Germinal center (tissue), 1 donor: ENCODE data around the gene OR7A17.

Experiments
- DNase-seq: peaks from one replicate; pipeline ENCODE4 v3.0.0; 2012; ENCODE audit warnings: mixed read lengths, low spot score

The OR7A17 gene

DNA sequence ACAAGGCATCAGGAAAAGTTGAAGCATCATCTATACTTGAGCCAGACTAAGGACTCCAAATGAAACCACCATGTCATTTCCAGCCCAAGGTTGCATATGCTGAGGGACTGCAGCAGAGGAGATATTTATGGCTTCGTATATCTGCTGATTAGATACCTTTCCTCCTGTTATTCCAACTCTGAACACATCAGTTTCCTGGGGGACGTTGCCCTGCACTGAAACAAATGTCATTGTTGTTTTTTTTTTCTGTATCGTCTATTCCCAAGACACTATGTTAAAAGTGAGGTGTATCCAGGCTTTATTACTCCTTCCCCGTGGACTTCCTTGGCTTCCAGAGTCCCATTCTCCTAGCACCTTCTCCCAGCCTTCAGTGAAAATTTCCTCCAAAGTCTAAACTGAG lies at the start of gene OR7A17:
Gene OR7A17 (minus strand): TSS at position 101 of the 400 bp plus-strand sequence. CDS start 4,777 bp downstream, outside the sequence.
- no peak for DNase-seq

DNA sequence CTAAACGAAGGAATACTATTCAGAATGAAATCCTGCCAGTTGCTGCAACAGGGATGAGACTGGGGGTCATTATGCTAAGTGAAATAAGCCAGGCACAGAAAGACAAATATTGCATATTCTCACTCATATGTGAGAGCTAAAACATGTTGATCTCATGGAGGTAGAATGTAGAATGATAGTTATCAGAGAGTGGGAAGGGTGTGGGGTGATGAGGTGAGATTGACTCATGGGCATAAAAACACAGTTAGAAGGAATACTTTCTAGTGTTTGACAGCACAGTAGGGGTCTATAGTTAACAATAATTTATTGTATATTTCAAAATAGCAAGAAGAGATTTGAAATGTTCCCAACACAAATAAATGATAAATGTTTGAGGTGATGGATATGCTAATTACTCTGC lies 47.6 kb upstream of the OR7A17 start:
- no peak for DNase-seq

GRCh38 chr19:14916848-14917247 lies 30.9 kb upstream of the OR7A17 start:
- no peak for DNase-seq

GRCh38 chr19:14915116-14915515 lies 29.2 kb upstream of the OR7A17 start:
- no peak for DNase-seq

DNA sequence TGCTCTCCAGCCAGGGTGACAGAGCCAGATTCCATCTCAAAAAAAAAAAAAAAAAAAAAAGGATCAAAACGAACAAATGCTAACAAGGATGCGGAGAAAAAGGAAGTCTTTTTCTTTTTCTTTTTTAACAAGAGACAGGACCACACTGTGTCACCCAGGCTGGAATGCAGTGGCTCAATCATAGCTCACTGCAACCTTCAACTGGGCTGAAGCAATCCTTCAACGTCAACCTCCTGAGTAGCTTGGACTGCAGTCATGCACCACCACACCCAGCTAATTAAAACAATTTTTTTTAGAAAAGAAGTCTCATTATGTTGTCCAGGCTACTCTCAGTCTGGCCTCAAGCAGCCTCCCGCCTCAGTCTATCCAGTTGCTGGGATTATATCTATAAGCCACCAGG lies 20.8 kb upstream of the OR7A17 start:
- no peak for DNase-seq

DNA sequence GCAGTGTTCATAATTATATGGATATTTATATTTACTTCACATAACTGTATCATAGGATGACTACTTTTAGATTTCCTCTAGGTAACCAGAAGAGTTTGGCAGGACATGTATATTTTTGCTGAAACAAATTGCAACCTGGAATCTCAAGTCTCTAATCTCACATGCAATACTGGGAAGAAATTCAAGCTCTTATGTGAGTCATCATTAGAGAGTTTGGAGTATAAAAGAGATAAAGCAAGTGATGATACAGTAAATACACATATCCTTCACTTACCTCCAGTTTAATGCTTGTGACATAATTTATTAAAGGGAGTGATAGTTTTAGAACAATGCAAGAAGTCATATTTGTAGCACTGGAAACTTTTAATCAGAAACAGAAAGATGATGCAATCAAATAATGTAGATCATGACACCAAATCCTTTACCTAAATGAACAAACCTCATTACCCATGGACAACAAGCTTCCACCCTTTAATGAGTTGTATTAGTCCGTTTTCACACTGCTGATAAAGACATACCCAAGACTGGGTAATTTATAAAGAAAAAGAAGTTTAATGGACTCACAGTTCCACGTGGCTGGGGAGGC lies 15.8 kb upstream of the OR7A17 start:
- DNase-seq, result no peak

DNA sequence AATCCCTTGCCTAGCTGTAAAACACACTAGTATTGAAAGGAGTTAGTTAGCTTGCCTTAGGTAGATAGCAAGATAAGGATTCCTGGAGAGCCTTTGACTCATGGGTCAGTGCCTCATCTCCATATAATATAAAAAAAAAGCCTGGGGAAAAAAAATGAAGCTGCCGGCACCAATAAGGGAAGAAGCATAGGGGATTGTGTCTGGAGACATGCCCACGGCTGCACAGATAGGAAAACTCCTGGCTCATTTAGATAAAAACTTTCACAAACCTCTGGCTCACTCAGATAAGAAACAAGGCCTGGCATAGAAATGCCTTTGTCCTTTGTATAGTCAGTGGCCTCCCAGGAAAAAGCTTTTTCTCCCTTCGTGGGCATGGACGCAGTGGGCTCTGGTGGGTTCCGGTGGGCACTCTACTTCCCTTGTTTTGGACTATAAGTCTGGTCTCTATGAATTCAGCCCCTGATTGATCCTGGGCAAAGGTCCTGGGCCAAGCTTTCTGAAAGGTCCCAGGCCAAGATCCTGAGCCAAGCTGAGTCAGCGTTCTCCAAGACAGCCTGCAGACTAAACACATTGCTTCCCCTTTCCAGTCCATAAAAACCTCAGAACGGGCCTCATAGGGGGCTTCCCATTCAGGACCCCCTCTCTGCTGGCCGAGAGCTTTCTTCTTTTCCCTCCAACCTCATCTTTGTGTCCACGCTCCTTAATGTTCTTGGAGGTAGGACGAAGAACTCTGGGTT lies 4.9 kb upstream of the OR7A17 start:
- DNase-seq, result no peak

DNA sequence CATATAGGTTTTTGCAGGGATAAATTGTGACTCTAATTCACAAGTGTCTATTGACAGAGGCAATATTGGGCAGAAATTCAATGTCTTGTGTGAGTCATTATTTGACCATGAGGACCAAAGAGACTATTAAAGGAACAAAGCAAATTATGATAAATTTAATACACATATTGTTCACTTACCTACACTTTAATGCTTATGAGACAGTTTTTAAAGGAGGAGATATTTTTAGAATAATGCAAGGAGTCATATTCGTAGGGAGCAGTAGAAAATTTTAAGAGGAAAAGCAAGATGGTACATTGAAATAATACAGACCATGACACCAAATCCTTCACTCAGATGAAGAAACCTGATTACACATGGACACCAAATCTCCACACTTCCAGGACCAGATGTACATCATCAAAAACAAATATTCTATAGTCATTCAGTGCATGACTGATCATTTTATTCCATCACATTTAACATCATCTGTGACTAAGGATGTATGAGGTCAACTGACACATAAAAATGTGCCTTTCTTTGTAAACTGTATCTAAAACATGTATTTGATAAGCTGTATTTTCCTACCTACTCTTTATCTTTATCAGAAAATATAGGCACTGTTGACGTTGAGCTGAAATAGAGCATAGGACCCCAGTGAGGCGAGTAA lies 4.2 kb upstream of the OR7A17 start:
- no peak for DNase-seq

DNA sequence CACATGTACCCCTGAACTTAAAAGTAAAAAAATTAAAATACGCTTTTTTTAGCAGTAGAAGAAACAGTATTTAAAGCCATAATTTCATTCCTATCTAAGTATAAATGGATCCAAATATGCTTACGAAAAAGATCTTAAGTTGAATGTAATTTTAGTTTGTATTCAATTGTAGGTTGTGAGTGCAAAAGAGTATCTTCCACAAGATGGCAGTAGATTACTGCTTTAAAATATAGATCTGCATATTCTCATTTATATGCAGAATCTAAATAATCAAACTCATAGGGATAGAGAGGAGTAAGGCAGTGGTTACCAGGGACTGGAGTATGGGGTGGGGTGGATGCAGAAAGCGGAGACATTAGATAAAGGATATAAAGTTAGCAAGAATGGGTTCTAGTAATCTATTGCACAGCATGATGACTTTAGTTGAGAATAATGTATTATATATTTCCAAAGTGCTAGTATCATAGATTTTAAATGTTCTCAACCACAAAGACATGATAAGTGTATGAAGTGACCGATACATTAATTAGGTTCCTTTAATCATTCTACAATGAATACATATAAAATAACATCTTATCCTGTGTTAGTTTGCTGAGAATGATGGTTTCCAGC lies 14.2 kb downstream of the OR7A17 start:
- peak; percentile 26 for DNase-seq

DNA sequence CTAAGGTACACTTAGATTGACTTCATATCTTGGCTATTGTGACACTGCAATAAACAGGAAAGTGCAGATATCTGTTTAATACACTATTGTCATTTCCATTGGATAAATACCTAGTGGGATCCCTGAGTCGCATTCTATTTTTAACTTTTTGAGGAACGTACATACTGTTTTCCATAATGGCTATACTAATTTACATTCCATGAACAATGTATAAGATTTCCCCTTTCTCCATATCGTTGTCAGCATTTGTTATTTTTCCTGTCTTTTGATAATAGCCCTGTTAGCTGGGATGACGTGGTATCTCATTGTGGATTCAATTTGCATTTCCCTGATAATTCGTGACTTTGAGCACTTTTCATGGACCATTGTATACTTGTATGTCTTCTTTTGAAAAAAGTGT lies 17.4 kb downstream of the OR7A17 start:
- no peak for DNase-seq

DNA sequence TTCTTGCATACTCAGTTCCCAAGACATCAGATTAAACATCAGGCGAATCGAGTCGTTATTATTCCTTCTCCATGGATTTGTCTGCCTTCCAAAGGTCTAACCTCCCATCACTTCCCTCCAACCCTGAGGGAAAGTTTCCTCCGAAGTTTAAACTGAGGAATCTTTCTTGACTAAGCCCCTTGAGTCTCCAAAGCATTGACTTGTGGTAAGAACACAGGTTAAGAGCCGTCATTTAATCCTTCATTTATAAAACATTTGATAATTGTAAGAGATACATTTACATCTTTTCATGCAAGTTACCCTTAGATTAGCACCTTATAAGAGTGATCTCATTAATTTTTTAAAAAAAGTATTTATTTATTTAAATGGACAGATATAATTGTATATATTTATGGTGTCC lies 37.1 kb downstream of the OR7A17 start, which contains the start of gene OR7A10:
Gene OR7A10 (minus strand): TSS at position 101 of the 400 bp plus-strand sequence. CDS start 7,045 bp downstream, outside the sequence.
- no peak for DNase-seq

DNA sequence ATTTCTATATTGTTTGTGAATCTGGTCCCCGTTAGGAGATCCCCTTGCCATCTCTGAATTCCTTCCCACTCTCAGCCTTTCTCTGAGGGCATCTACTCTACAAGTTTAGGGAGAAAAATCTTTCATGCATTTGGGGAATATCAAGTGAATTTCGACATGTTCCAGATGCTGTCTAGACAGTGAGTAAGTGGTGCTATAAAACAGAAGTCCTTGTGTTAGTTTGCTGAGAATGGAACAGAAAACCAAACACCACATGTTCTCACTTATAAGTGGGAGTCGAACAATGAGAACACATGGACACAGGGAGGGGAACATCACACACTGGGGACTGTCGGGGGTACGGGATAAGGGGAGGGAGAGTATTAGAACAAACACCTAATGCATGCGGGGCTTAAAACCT lies 42.4 kb downstream of the OR7A17 start:
- DNase-seq, result no peak

DNA sequence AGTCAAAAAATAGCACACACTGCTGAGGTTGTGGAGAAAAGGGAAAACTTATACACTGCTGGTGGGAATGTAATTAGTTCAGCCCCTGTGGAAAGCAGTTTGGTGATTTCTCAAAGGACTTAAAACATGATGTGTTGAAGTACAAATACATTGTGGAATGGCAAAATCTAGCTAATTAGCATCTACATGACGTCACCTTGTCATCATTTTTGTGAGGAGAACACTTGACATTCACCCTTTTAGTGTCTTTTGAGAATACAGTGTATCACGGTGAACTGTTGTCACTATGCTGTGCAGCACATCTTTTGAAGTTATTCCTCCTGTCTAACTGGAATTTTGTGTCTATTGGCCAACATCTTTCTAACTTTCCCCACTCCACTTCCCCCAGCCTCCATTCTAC lies 42.8 kb downstream of the OR7A17 start:
- DNase-seq, result no peak

DNA sequence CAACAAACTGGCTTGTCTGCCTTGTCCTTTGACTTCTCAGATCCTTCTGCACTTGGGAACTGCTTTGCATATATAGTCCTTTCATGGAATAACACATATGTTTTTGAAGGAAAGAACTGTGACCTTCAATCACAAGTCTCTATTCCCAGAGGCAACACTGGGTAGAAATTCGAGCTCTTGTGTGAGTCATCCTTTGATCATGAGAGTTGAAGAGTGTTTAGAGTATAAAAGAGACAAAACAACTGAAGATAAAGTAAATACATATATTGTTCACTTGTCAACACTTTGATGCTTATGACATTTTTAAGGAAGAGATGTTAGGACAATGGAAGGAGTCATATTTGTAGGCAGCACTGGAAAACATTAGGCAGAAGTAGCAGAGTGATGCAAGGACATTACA lies 45.7 kb downstream of the OR7A17 start:
- DNase-seq, result no peak

DNA sequence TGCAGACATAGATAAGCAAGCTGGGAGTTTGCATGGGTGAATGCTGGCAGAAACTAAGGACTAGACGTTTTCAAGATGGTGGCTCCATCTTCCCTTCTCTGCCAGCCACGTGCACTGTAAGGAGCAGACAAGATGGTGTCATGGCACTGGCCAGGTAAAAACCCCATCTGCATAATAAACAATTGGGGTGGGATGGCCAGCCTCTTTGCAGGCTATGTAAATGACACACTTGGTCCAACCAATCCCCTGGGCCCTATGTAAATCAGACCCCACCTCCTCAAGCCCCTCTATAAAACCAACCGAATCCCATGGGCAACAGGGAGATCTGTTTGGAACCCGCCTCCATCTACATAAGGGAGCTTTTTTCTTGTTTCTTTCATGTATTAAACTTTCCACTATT lies 48.5 kb downstream of the OR7A17 start:
- no peak for DNase-seq

DNA sequence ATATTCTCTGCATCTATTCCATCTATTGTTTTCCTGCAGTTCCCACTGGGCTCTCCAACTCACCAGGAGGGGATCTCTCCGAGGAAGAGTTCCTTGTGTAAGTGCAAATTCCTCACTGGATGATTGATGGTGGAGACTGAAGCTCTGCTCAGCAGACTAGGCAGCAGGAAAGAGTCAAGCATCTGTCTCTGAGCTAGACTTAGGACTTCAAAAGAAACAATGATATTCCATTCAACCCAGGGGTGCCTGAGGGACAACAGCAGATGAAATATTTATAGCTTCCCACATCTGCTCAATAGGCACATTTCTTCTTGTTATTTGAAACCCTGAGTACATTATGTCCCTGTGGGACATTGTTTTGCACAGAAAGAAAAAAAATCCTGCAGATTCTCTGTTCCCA lies 50.9 kb downstream of the OR7A17 start, which contains the start of the genes OR7A5 and OR7C1:
Gene OR7A5 (minus strand): TSS at position 175 of the 400 bp plus-strand sequence. CDS start 6,944 bp downstream, outside the sequence.
Gene OR7C1 (minus strand): TSS at position 175 of the 400 bp plus-strand sequence. CDS start 35,049 bp downstream, outside the sequence.
- no peak for DNase-seq

DNA sequence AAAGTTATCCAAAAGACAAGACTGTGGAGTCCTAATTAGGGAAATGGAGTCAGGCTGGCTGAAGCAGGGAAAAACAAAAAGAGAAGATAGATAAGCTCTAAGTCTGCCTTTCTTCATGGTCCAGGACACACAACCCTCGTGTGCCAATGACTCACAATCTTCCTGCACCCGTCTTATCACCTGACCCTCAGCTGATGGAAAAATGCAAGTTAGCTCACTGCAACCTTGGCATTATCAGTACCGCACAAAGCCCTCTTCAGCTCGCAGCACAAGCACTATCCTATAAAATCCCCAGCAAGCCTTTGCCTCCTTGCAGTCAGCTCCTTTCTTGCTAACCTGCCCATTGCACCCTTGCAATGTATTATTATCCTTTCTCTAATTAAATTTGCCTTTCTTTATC lies 55.2 kb downstream of the OR7A17 start:
- no peak for DNase-seq
